GM19099 (cell line): ENCODE measurements around the gene SOX10.

Experiments
- POLR2A ChIP-seq: IDR thresholded peaks from 3 replicates; pipeline ENCODE4 v1.6.1; 2011; ENCODE audit warnings: low read depth; ENCODE audit not compliant: insufficient read length; ENCODE audit errors: extremely low read depth

Gene SOX10

GRCh38 chr22:37982151-37982785 is 2.1 kb downstream of the SOX10 start:
- no peak for TF ChIP-seq POLR2A

DNA sequence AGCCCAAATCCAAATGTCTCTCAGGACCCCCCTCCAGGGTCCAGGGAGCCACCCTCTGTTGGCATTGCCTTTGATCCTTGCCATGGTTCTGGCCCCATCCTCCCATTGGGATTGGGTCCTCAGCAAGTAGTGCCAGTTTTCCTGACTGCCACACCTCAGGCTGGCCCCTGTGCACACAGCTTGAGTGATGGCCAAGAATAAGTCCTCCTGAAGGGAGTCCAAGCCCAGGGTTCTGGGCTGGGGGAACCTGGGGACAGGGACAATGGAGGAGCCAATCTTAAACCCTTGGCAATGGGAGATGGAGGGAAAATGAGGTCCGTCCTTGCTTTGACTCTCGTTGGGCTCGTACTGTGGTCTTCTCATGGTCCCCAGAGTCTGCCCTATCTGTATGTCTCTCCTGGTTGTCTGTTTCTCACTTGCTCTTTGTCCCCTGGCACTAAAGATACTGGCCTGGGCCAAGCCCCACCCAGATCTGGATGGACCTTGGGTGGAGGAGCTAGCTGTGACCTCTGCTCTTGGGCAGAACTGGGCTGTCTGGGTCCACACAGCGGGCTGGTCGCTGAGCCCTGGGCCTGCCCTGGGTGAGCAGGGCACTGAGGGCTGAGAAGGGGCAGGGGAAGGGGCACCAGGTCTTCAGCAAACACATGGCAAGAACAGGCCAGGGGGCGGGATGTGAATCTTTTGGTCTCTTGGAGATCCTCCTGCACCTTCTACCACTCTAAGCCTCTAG is 2.9 kb downstream of the SOX10 start:
- TF ChIP-seq POLR2A, result no peak

- no peak for TF ChIP-seq POLR2A
Measured at GRCh38 chr22:37979782-37980181, 4.6 kb downstream of the SOX10 start.

GRCh38 chr22:37976547-37976946 is 7.8 kb downstream of the SOX10 start:
- no peak for TF ChIP-seq POLR2A

DNA sequence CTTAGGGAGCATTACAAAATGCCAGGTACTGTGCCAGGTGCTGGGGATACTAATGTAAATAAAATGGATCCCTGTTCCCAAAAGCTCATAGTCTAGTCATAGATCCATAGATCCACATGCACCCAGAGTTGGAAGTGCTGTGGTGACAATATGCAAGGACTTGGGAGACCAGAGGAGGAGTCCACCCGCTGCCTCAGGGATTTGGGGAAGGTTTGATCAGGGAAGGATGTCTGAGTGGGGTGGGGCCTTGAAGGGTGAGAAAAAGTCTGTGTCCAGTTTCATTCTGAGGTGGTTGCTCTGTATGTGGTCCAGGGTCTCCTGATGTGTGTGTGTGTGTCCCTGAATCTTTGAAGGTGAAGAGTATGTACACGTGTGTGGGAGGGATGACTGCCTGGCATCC is 9.2 kb downstream of the SOX10 start:
- no peak for TF ChIP-seq POLR2A

- TF ChIP-seq POLR2A, result no peak
Measured at GRCh38 chr22:37973271-37974170, 10.8 kb downstream of the SOX10 start.

DNA sequence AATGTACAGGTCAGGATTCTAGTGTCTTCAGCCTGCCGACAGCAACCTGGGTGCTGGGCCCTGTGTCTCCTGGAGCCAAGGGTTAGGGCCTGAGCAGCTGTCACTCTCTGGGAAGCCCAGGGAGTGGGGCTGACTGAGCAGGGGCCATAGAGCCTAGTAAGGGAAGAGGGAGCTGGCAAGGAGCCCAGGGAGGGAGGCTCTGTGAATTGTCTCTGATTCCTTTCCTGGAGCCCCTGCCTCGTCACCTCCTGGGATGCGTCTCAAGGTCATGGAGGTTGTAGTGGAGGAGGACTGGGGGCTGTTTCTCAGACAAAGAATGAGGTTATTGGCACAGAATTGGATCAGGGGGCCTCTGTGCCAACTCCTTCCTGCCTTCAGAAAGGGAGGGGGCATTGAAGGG is 11.8 kb downstream of the SOX10 start:
- no peak for TF ChIP-seq POLR2A

- no peak for TF ChIP-seq POLR2A
Measured at GRCh38 chr22:37971475-37972434, 12.6 kb downstream of the SOX10 start.

GRCh38 chr22:37970864-37971263 is 13.5 kb downstream of the SOX10 start:
- TF ChIP-seq POLR2A, result no peak

- no peak for TF ChIP-seq POLR2A
Measured at GRCh38 chr22:37968452-37969251, 15.7 kb downstream of the SOX10 start.

- no peak for TF ChIP-seq POLR2A
Measured at GRCh38 chr22:37967637-37968451, 16.5 kb downstream of the SOX10 start.

DNA sequence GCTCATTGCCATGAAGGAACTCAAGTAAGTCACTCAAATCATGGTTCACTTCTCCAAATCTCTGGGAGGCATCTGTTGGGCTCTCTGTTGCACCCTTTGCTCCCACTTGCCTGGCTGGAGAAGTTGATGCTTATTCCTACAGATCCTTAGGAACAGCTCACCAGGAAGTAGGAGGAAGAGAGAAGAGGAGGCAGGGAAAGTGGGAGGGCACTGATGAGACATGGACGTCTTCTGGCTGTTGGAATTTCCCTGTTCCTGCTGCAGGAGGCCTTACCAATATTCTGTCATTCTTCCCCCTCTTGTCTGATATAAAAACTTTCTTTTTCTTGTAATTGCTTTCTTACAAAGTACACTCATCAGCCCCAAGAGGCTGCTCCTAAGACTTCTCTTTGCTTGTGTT is 17.2 kb downstream of the SOX10 start:
- no peak for TF ChIP-seq POLR2A
